GM12878 (cell line): ENCODE data around the gene ARMC3.

ENCODE experiments used
- TAF1 ChIP-seq: IDR thresholded peaks from 2 replicates; pipeline ENCODE4 v1.6.1; 2011; ENCODE audit warnings: mild to moderate bottlenecking, low read depth, low read length, borderline replicate concordance
- TCF3 ChIP-seq: IDR thresholded peaks from 2 replicates; pipeline ENCODE4 v1.6.1; 2012; ENCODE audit warnings: low read depth, mild to moderate bottlenecking, low read length, borderline replicate concordance; ENCODE audit not compliant: insufficient read depth
- TCF7 ChIP-seq: IDR thresholded peaks from 2 replicates; pipeline ENCODE4 v1.6.1; 2014; ENCODE audit warnings: antibody characterized with exemption, borderline replicate concordance
- YY1 ChIP-seq: IDR thresholded peaks from 2 replicates; pipeline ENCODE4 v1.6.1; 2011; ENCODE audit warnings: low read depth, mild to moderate bottlenecking, low read length
- TF ChIP-seq, protein P1 (sequence below), 3 experiments: IDR thresholded peaks in 2 of 3; conservative IDR thresholded peaks in 1 of 3; 2 replicates each; pipeline ENCODE4 v1.5.1; 2011; ENCODE audit warnings: low read depth in 3 of 3, low read length in 3 of 3, mild to moderate bottlenecking in 3 of 3, control low read depth in 2 of 3, moderate library complexity in 2 of 3, inconsistent platforms in 1 of 3, mixed read lengths in 1 of 3; ENCODE audit not compliant: control insufficient read depth in 2 of 3, insufficient read depth in 1 of 3; ENCODE audit errors: extremely low read depth in 1 of 3

DNA sequence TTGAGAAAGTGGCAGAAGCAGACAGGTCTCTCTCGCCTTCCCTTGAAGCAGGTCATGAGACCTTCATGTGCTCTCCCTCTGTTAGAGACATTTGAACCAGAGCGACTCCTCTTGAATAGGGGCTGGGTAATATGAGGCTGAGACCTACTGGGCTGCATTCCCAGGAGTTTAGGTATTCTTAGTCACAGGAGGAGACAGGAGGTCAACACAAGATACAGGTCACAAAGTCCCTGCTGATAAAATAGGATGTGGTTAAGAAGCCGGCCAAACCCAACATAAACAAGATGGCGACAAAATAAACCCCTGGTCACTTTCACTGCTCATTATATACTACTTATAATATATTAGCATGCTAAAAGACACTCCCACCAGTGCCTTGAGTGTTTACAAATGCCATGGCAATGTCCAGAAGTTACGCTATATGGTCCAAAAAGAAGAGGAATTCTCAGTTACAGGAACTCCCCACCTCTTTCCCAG lies 124.0 kb downstream of the ARMC3 start:
- TF ChIP-seq, protein P1, sequence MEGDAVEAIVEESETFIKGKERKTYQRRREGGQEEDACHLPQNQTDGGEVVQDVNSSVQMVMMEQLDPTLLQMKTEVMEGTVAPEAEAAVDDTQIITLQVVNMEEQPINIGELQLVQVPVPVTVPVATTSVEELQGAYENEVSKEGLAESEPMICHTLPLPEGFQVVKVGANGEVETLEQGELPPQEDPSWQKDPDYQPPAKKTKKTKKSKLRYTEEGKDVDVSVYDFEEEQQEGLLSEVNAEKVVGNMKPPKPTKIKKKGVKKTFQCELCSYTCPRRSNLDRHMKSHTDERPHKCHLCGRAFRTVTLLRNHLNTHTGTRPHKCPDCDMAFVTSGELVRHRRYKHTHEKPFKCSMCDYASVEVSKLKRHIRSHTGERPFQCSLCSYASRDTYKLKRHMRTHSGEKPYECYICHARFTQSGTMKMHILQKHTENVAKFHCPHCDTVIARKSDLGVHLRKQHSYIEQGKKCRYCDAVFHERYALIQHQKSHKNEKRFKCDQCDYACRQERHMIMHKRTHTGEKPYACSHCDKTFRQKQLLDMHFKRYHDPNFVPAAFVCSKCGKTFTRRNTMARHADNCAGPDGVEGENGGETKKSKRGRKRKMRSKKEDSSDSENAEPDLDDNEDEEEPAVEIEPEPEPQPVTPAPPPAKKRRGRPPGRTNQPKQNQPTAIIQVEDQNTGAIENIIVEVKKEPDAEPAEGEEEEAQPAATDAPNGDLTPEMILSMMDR (IDR thresholded peaks at IDR 0.05 in 2 of 3, conservative IDR thresholded peaks at IDR 0.05 in 1 of 3; ENCODE audit: control insufficient read depth in 2 of 3, extremely low read depth in 1 of 3, insufficient read depth in 1 of 3, low read depth in 3 of 3, low read length in 3 of 3), result no peak
- TF ChIP-seq TCF3 (no peak), TCF7 (no peak), TAF1 (no peak), YY1 (no peak)
